HEK293T (cell line): ENCODE measurements around the gene ADAP1.
A peak's percentile ranks its signal among the peaks of the same experiment; 100 is the strongest.
"Not testable (repeated sequence)": the region's sequence is repeated elsewhere in the genome, so short reads cannot be mapped to it uniquely, and the experiment has no call there.

Experiments
- CTCF ChIA-PET: fragments of 350-600 bp; formaldehyde crosslinking; extraction: SDS; loops from one replicate; lab custom pipeline; 2021; ENCODE audit warnings: antibody characterized with exemption, inconsistent platforms; lab: Yijun Ruan, JAX
- POLR2A ChIA-PET: fragments of 350-600 bp; formaldehyde crosslinking; extraction: SDS; loops from one replicate; lab custom pipeline; 2020; ENCODE audit warnings: antibody characterized with exemption, inconsistent platforms; lab: Yijun Ruan, JAX
- DNase-seq: peaks from one replicate; pipeline ENCODE4 v3.0.0; 2012; ENCODE audit warnings: mixed read lengths; ENCODE audit errors: extremely low spot score
- ARNT ChIP-seq: fragments of 450-650 bp; IDR thresholded peaks from 2 replicates; pipeline ENCODE4 v1.6.1; 2017; ENCODE audit warnings: mild to moderate bottlenecking
- BHLHE40 ChIP-seq: fragments of 450-650 bp; IDR thresholded peaks from 2 replicates; pipeline ENCODE4 v1.6.1; 2016; ENCODE audit warnings: mild to moderate bottlenecking, moderate library complexity, borderline replicate concordance
- CTBP1 ChIP-seq: fragments of 450-650 bp; IDR thresholded peaks from 2 replicates; pipeline ENCODE4 v1.6.1; 2016; ENCODE audit warnings: borderline replicate concordance
- ELF4 ChIP-seq: fragments of 450-650 bp; IDR thresholded peaks from 2 replicates; pipeline ENCODE4 v1.6.1; 2017; ENCODE audit warnings: antibody characterized with exemption
- FOXA1 ChIP-seq: fragments of 450-650 bp; IDR thresholded peaks from 2 replicates; pipeline ENCODE4 v1.6.1; 2016; ENCODE audit warnings: mild to moderate bottlenecking
- FOXK2 ChIP-seq: fragments of 450-650 bp; IDR thresholded peaks from 2 replicates; pipeline ENCODE4 v1.6.1; 2016; ENCODE audit warnings: mild to moderate bottlenecking
- FOXM1 ChIP-seq: fragments of 450-650 bp; IDR thresholded peaks from 2 replicates; pipeline ENCODE4 v1.6.1; 2017; ENCODE audit warnings: mild to moderate bottlenecking, borderline replicate concordance
- HDGF ChIP-seq: fragments of 450-650 bp; IDR thresholded peaks from 2 replicates; pipeline ENCODE4 v1.6.1; 2017; ENCODE audit warnings: antibody characterized with exemption, borderline replicate concordance
- L3MBTL2 ChIP-seq: fragments of 450-650 bp; conservative IDR thresholded peaks from 2 replicates; pipeline ENCODE4 v1.6.1; 2016; ENCODE audit warnings: mild to moderate bottlenecking
- LEF1 ChIP-seq: fragments of 450-650 bp; IDR thresholded peaks from 2 replicates; pipeline ENCODE4 v1.6.1; 2017; ENCODE audit warnings: mild to moderate bottlenecking, borderline replicate concordance
- NFRKB ChIP-seq: fragments of 450-650 bp; IDR thresholded peaks from 2 replicates; pipeline ENCODE4 v1.6.1; 2016; ENCODE audit warnings: mild to moderate bottlenecking, moderate library complexity
- PKNOX1 ChIP-seq: fragments of 450-650 bp; IDR thresholded peaks from 2 replicates; pipeline ENCODE4 v1.6.1; 2016
- SP1 ChIP-seq: fragments of 450-650 bp; IDR thresholded peaks from 2 replicates; pipeline ENCODE4 v1.6.1; 2017
- TARDBP ChIP-seq: fragments of 450-650 bp; IDR thresholded peaks from 2 replicates; pipeline ENCODE4 v1.6.1; 2016
- ZNF384 ChIP-seq: fragments of 450-650 bp; IDR thresholded peaks from 2 replicates; pipeline ENCODE4 v1.6.1; 2016

The ADAP1 gene

DNA sequence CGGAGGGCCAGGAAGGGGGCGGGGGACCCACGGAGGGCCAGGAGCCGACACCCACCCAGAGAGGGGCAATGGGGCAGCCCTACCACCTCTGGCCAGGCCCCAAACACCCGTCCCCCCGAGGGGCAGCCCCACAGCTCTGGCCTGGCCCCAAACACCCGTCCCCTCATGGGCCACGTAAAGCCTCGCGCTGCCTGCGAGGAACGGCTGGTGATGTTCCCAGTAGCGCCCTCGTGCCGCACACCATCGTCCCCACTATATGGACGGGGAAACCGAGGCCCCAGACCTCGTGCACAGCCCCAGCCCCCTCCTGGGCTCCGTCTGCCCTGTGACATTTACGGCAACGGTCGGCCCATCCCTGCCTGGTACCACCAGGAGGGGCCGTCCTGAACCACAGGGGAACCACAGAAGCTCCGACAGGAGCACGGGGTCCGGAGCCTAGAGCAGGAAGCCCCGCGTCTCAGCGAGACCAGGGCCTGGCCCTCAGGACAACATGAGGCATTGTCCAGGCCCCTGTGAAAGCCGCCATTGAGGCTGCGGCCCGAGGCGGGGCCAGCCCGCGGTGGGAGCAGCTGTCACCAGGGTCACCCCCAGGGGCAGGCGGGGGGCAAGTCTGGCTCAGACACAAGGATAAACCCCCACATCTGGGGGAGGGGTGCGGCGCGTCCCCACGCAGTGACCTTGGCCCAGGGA lies 42.5 kb downstream of the ADAP1 start:
- ChIA-PET CTCF (no interaction called here), POLR2A (no interaction called here)
- no peak for DNase-seq
- TF ChIP-seq FOXA1, result no peak
- TF ChIP-seq LEF1, result no peak
- no peak for TF ChIP-seq NFRKB
- no peak for TF ChIP-seq FOXK2
- TF ChIP-seq PKNOX1, result no peak
- TF ChIP-seq ELF4, result no peak
- TF ChIP-seq CTBP1, result no peak
- no peak for TF ChIP-seq ARNT

DNA sequence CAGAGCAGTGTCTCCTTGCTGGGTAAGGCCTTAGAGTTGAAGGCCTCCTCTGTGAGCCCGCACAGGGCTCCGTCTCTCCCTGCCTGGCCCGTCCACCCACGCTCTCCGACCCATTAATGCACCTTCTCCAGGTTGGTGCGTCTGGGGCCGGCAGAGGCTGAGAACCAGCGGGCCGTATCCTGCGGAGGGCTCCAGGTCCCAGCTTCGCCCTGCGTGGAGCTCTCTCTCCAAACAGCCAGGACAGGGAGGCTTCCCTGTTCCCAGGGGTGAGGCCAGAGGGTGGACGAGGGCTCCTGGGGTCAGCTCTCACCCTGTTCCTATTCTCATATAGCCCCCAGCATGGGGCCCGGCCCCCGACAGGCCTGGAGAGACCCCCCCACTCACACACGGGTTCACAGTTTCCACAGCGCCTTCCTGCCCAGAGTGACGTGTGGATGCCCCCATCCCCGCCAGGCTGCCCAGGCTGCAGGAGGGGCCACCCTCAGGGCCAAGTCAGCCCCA lies 43.5 kb downstream of the ADAP1 start:
- no peak for DNase-seq
- no peak for TF ChIP-seq CTBP1
- TF ChIP-seq NFRKB, result no peak
- ChIA-PET POLR2A (no interaction called here), CTCF (no interaction called here)

DNA sequence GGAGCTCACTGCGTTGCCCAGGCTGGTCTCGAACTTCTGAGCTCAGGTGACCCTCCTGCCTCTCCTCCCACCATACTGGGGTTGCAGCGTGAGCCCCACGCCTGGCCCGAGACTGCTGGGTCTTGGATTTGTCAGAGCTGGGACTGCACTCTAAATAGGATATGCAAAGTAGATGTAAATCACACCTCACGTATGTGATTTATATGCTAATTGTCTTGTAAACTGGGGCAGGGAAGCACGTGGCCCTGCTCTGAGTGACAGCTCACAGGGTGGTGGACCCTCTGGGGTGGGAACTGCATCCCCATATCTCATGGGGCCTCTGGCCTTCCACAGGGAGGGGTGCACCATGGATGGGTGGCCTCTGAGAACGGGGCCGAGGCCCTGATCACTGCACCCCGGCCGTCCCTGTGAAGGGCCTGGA lies 44.0 kb downstream of the ADAP1 start:
- ChIA-PET CTCF (no interaction called here), POLR2A (no interaction called here)
- no peak for DNase-seq
- no peak for TF ChIP-seq FOXM1
- peak; percentile 71 for TF ChIP-seq PKNOX1

DNA sequence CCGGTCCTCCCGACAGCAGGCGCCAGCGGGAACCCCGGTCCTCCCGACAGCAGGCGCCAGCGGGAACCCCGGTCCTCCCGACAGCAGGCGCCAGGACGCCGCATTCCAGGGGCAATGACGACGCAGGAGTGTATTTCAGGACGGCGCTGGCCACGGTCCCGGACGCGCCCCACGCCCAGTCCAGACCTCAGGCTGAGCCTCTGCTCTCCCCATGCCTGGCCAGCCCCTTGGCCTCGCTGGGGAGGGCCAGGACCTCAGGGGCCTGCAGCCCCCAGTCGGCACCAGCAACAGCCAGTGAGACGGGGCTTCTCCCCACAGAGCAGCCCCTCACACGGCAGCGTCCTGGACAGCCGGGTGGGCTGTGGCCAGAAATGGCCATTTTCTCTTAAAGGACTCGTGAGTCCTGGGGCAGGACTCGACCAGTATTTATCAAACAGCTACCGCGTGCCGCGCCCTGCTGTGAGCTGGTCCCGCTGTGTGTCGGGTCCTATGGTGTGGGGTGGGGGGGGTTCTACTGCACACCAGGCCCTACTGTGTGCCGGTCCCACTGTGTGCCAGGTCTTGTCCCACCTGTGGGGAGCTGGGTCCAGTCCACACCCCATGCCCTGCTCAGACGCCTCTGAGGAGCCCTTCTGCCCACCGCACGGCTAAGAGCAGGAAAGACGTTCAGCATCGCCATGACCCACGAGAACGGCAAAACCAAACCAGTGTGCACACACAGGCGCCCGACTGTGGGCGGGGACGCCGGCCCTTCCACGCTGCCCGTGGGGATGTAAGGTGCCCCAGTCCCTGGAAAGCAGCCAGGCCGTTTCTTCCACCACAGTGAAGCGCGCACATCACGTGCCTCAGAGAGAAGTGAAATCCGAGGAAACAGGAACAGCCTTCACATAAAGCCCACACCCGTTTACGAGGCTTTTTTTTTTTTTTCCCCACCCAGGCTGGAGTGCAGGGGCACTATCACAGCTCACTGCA lies 44.8 kb downstream of the ADAP1 start:
- ChIA-PET CTCF (no interaction called here), POLR2A (no interaction called here)
- peak; percentile 27 for DNase-seq
- TF ChIP-seq FOXK2, result no peak
- TF ChIP-seq LEF1, result no peak
- no peak for TF ChIP-seq ELF4
- 0 out of 2 replicates have a peak, but pooled peaks have one; percentile 38 for TF ChIP-seq L3MBTL2

GRCh38 chr7:908591-909357 lies 45.7 kb downstream of the ADAP1 start:
- DNase-seq, result peak; percentile 81
- POLR2A ChIA-PET, result not testable (repeated sequence)
- CTCF ChIA-PET, result interaction anchor here (0.6 kb wide), 1 partner anchor 48 kb away, joined by 3 read pairs; no protein-coding TSS in a partner anchor

DNA sequence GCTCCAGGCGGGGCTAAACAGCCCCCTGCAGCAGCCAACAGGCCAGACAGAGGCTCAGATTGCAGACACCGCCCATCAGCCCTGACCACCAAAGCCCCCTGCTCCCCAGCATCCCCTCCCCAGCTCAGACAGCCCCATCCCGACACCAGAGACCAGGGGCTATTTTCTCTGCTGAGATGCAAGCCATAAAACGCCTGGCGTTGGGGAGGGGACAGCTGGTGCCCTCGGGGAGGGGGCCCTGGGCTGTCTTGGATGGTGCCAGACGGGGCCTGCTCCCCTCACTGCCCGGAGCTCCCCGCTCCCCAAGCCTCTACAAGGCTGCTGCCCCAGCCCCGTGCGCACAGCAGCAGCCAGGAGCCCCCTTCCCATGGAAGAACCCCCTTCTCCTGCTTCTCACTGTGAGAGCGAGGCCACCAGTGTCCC lies 46.3 kb downstream of the ADAP1 start:
- TF ChIP-seq SP1 (no peak), HDGF (no peak), LEF1 (no peak), BHLHE40 (no peak), FOXM1 (no peak), FOXA1 (no peak), ARNT (no peak), TARDBP (no peak)
- POLR2A ChIA-PET, result no interaction called here
- DNase-seq, result no peak
- CTCF ChIA-PET, result interaction anchor here (0.6 kb wide), 1 partner anchor 48 kb away, joined by 3 read pairs; no protein-coding TSS in a partner anchor

GRCh38 chr7:907158-907980 lies 47.1 kb downstream of the ADAP1 start:
- TF ChIP-seq CTBP1 (no peak), FOXK2 (no peak), BHLHE40 (no peak), NFRKB (no peak), ELF4 (no peak), FOXM1 (no peak), L3MBTL2 (no peak), LEF1 (no peak), TARDBP (no peak), HDGF (no peak), FOXA1 (no peak), PKNOX1 (no peak), SP1 (no peak), ZNF384 (no peak)
- ChIA-PET POLR2A (interaction anchor here (1.0 kb wide), 1 partner anchor 68 kb away, joined by 3 read pairs; the partner anchor contains the start of gene COX19), CTCF (no interaction called here)
- no peak for DNase-seq
